ENCODE results near the gene SALL4.

- TF ChIP-seq CTCF (IDR thresholded peaks at IDR 0.05; ENCODE audit: low read depth, low read length, missing input control) (no peak), RAD21 (IDR thresholded peaks at IDR 0.05) (peak; percentile 41 to 52), REST (IDR thresholded peaks at IDR 0.05) (peak; percentile 76), GABPA (IDR thresholded peaks at IDR 0.05 in 1 of 2, conservative IDR thresholded peaks at IDR 0.05 in 1 of 2) (no peak), TAF1 (conservative IDR thresholded peaks at IDR 0.05) (no peak), YY1 (IDR thresholded peaks at IDR 0.05) (peak; percentile 51)
Observed at GRCh38 chr20:51758978-51759544, 43.3 kb downstream of the SALL4 start.
